Placental epithelial cell (primary cell): ENCODE measurements around the gene TM4SF18. TPM values are rescaled to one million over a fixed set of nuclear protein-coding genes. Genes with fewer than 3 reads are reported as not detected.

Experiments used
- total RNA-seq: library from RNA; depleted of rRNA; stranded (reverse); fragments of >200 nt; gene quantifications from 2 replicates; pipeline ENCODE4 v1.2.3, GENCODE V29; 2012

TM4SF18 gene
- not detected in 2 replicates for total RNA-seq

GRCh38 chr3:149333176-149333859, at the start of gene TM4SF18:
Gene TM4SF18, minus strand, starts transcription at chr3:149333636. Its CDS starts 254 bp downstream, at chr3:149333382.

GRCh38 chr3:149377408-149378364, 44.2 kb upstream of the TM4SF18 start, which contains the start of gene TM4SF1:
Gene TM4SF1, minus strand, starts transcription at chr3:149377649. Its CDS starts 102 bp downstream, at chr3:149377547.

Other genes starting within 250 kb of the TM4SF18 start
- gene HLTF, start 247.1 kb downstream of the TM4SF18 start, total RNA-seq, result 35.9 and 45.1 TPM in 2 replicates
- 22.8 and 29.8 TPM in 2 replicates for gene HPS3, start 204.0 kb downstream of the TM4SF18 start, total RNA-seq
- 1.1 TPM in 1 of 2 replicates, not detected in the other for gene CP, start 111.8 kb downstream of the TM4SF18 start, total RNA-seq
- gene TM4SF1, start 44.0 kb upstream of the TM4SF18 start, total RNA-seq, result 1.2 and 1.8 TPM in 2 replicates
- not detected in 2 replicates for gene TM4SF4, start 141.1 kb upstream of the TM4SF18 start, total RNA-seq